HCT116 (cell line): ENCODE measurements around the gene TICAM1. TPM values are rescaled to one million over a fixed set of nuclear protein-coding genes. Genes with fewer than 3 reads are reported as not detected.

Experiments used
- ATAC-seq: fragments of 200-7000 bp; cut with Tn5 transposase; 2 replicates; pipeline ENCODE4 v1.9.1; 2020; ENCODE audit warnings: mild to moderate bottlenecking, moderate library complexity
- BruUV-seq: library from RNA; stranded (reverse); fragments of 400-500 nt; replicated peaks from 2 replicates; lab custom pipeline; 2021; lab: Mats Ljungman, UMichigan
- CTCF ChIA-PET: fragments of 300-600 bp; sonication (Branson Sonifier 250); formaldehyde crosslinking; loops from one replicate; lab custom pipeline; 2021; ENCODE audit warnings: antibody characterized with exemption; lab: Charles Lee
- POLR2A ChIA-PET: fragments of 300-600, 350-600 bp; sonication (Branson Sonifier 250); formaldehyde crosslinking; loops from one replicate; lab custom pipeline; 2021; ENCODE audit warnings: antibody characterized with exemption; lab: Charles Lee
- RAD21 ChIA-PET, 2 experiments: fragments of 300-600 bp; sonication (Branson Sonifier 250); formaldehyde crosslinking; loops; one replicate each; lab custom pipeline; 2023; ENCODE audit warnings: low total read pairs in 2 of 2; ENCODE audit not compliant: uncharacterized antibody in 2 of 2, unreplicated experiment in 2 of 2, low non-redundant PET in 1 of 2; lab: Charles Lee
- DNase-seq: peaks from one replicate; pipeline ENCODE4 v3.0.0-alpha.2; 2010; ENCODE audit warnings: low read depth, low spot score
- H2AFZ ChIP-seq: fragments of 200-600 bp; shearing (Covaris generic), sonication (generic); 2 replicates; pipeline ENCODE4 v1.6.1; 2017; ENCODE audit warnings: low read depth, mixed run types, mixed read lengths, antibody characterized with exemption, low read length; ENCODE audit not compliant: poor library complexity, severe bottlenecking
- H3K27ac ChIP-seq: 2 replicates; pipeline ENCODE4 v1.5.1; 2012; ENCODE audit warnings: low read depth, low read length
- H3K27me3 ChIP-seq: fragments of 200-600 bp; sonication (generic); 2 replicates; pipeline ENCODE4 v1.6.1; 2016; ENCODE audit warnings: mixed run types, low read length, mixed read lengths; ENCODE audit not compliant: insufficient read depth
- H3K36me3 ChIP-seq, 2 experiments: fragments of 200-500 bp in 1 of 2; fragments of 200-600 bp in 1 of 2; sonication (Bioruptor generic) in 1 of 2; sonication (generic) in 1 of 2; 2 replicates each; pipeline versions ENCODE4 v1.5.1 to v1.6.1; 2014 to 2016; ENCODE audit warnings: low read length in 2 of 2, inconsistent platforms in 1 of 2, mixed read lengths in 1 of 2, mixed run types in 1 of 2; ENCODE audit not compliant: insufficient read depth in 2 of 2, control insufficient read depth in 1 of 2
- H3K4me1 ChIP-seq, 2 experiments: fragments of 200-600 bp in 1 of 2; sonication (generic) in 1 of 2; 2 replicates each; pipeline versions ENCODE4 v1.5.1 to v1.6.1; 2012 to 2017; ENCODE audit warnings: low read length in 2 of 2, inconsistent platforms in 1 of 2, mild to moderate bottlenecking in 1 of 2, mixed read lengths in 1 of 2, mixed run types in 1 of 2, moderate library complexity in 1 of 2; ENCODE audit not compliant: insufficient read depth in 2 of 2, control insufficient read depth in 1 of 2
- H3K4me2 ChIP-seq: fragments of 200-600 bp; sonication (generic); 2 replicates; pipeline ENCODE4 v1.6.1; 2017; ENCODE audit warnings: mixed run types, low read length, mixed read lengths
- H3K4me3 ChIP-seq, 2 experiments: fragments of 200-600 bp in 1 of 2; sonication (generic) in 1 of 2; replicated peaks in 1 of 2; 2 replicates each; pipeline ENCODE4 v1.5.1; 2011 to 2016; ENCODE audit warnings: low read length in 2 of 2, control low read depth in 1 of 2, low read depth in 1 of 2, mild to moderate bottlenecking in 1 of 2, mixed read lengths in 1 of 2, mixed run types in 1 of 2
- H3K79me2 ChIP-seq: fragments of 200-600 bp; sonication (generic); 2 replicates; pipeline ENCODE4 v1.6.1; 2017; ENCODE audit warnings: mild to moderate bottlenecking, mixed run types, low read length, moderate library complexity, mixed read lengths; ENCODE audit not compliant: insufficient read depth
- H3K9ac ChIP-seq: fragments of 200-600 bp; sonication (generic); 2 replicates; pipeline ENCODE4 v1.6.1; 2016; ENCODE audit warnings: low read length, mixed read lengths
- H3K9me2 ChIP-seq: fragments of 200-600 bp; sonication (generic), shearing (Covaris generic); 2 replicates; pipeline ENCODE4 v1.6.1; 2017; ENCODE audit warnings: mixed run types, mild to moderate bottlenecking, moderate library complexity; ENCODE audit not compliant: insufficient read depth
- H3K9me3 ChIP-seq, 2 experiments: fragments of 200-500 bp in 1 of 2; fragments of 200-600 bp in 1 of 2; sonication (Bioruptor generic) in 1 of 2; sonication (generic) in 1 of 2; 2 replicates each; pipeline ENCODE4 v1.6.1; 2014 to 2017; ENCODE audit warnings: low read length in 2 of 2, mixed read lengths in 2 of 2, inconsistent platforms in 1 of 2, low read depth in 1 of 2, mild to moderate bottlenecking in 1 of 2, mixed run types in 1 of 2, moderate library complexity in 1 of 2; ENCODE audit not compliant: control insufficient read depth in 1 of 2, insufficient read depth in 1 of 2
- H4K20me1 ChIP-seq: fragments of 200-600 bp; sonication (generic), shearing (Covaris generic); 2 replicates; pipeline ENCODE4 v1.6.1; 2017; ENCODE audit warnings: mixed run types, mild to moderate bottlenecking, moderate library complexity; ENCODE audit not compliant: insufficient read depth
- ATF3 ChIP-seq: IDR thresholded peaks from 2 replicates; pipeline ENCODE4 v1.6.1; 2012
- CBX3 ChIP-seq: IDR thresholded peaks from 2 replicates; pipeline ENCODE4 v1.6.1; 2012; ENCODE audit warnings: low read depth
- CEBPB ChIP-seq: IDR thresholded peaks from 2 replicates; pipeline ENCODE4 v1.6.1; 2012; ENCODE audit warnings: low read depth
- EGR1 ChIP-seq: IDR thresholded peaks from 2 replicates; pipeline ENCODE4 v1.6.1; 2012; ENCODE audit warnings: low read depth
- ELF1 ChIP-seq: IDR thresholded peaks from 2 replicates; pipeline ENCODE4 v1.6.1; 2012; ENCODE audit warnings: low read depth, borderline replicate concordance
- EZH2 ChIP-seq: fragments of 200-600 bp; sonication (generic); IDR thresholded peaks from 2 replicates; pipeline ENCODE4 v1.6.1; 2017; ENCODE audit warnings: antibody characterized with exemption, mixed run types
- EZH2phosphoT487 ChIP-seq: fragments of 200-600 bp; IDR thresholded peaks from 2 replicates; pipeline ENCODE4 v1.6.1; 2018; ENCODE audit warnings: antibody characterized with exemption, borderline replicate concordance
- FOSL1 ChIP-seq: IDR thresholded peaks from 2 replicates; pipeline ENCODE4 v1.6.1; 2012; ENCODE audit warnings: low read depth
- JUND ChIP-seq: IDR thresholded peaks from 2 replicates; pipeline ENCODE4 v1.6.1; 2012
- POLR2A ChIP-seq: IDR thresholded peaks from 2 replicates; pipeline ENCODE4 v1.7.0; 2011; ENCODE audit warnings: borderline replicate concordance; ENCODE audit not compliant: insufficient read depth, insufficient read length; ENCODE audit errors: extremely low read depth
- POLR2AphosphoS5 ChIP-seq: IDR thresholded peaks from 2 replicates; pipeline ENCODE4 v1.6.1; 2011; ENCODE audit warnings: mild to moderate bottlenecking, low read depth, low read length, moderate library complexity
- REST ChIP-seq: IDR thresholded peaks from 2 replicates; pipeline ENCODE4 v1.6.1; 2012; ENCODE audit warnings: low read depth
- SIN3A ChIP-seq: IDR thresholded peaks from 2 replicates; pipeline ENCODE4 v1.6.1; 2012; ENCODE audit warnings: low read depth
- SP1 ChIP-seq: IDR thresholded peaks from 2 replicates; pipeline ENCODE4 v1.6.1; 2012; ENCODE audit warnings: low read depth
- SRF ChIP-seq: IDR thresholded peaks from 2 replicates; pipeline ENCODE4 v1.6.1; 2012; ENCODE audit warnings: low read depth
- TCF7L2 ChIP-seq: IDR thresholded peaks from 2 replicates; pipeline ENCODE4 v1.7.0; 2011; ENCODE audit warnings: borderline replicate concordance, inconsistent platforms; ENCODE audit not compliant: insufficient read depth, insufficient read length; ENCODE audit errors: extremely low read depth
- YY1 ChIP-seq: IDR thresholded peaks from 2 replicates; pipeline ENCODE4 v1.6.1; 2011; ENCODE audit warnings: low read length, low read depth, moderate library complexity, mild to moderate bottlenecking; ENCODE audit not compliant: insufficient replicate concordance; ENCODE audit errors: extremely low read depth
- ZBTB33 ChIP-seq: IDR thresholded peaks from 2 replicates; pipeline ENCODE4 v1.6.1; 2011; ENCODE audit warnings: mild to moderate bottlenecking, low read length, moderate library complexity; ENCODE audit not compliant: insufficient replicate concordance; ENCODE audit errors: extremely low read depth
- ZFX ChIP-seq: fragments of 450-650 bp; IDR thresholded peaks from 2 replicates; pipeline ENCODE4 v1.6.1; 2017
- intact Hi-C: fragments of 100-400 bp; cut with micrococcal nuclease; formaldehyde crosslinking; loops from 2 replicates; pipeline ENCODE4 v1.10.0; 2022
- total RNA-seq: library from RNA; stranded (reverse); gene quantifications from one replicate; pipeline ENCODE4 v1.2.1, GENCODE V29; 2021; ENCODE audit not compliant: unreplicated experiment

TICAM1 gene
- total RNA-seq, 1 experiment from 2014 or later = 28.7 TPM

- TF ChIP-seq TCF7L2 (no peak), SRF (no peak), SIN3A (no peak)
Measured at GRCh38 chr19:4800591-4801081, 30.9 kb downstream of the TICAM1 start (continued).

- DNase-seq = no peak
- H3K9ac ChIP-seq = no peak overlapping the region
- ChIA-PET CTCF (no interaction called here), POLR2A (no interaction called here), RAD21 (no interaction called here)
- H3K4me2 ChIP-seq = no peak overlapping the region
- H4K20me1 ChIP-seq = peaks cover 6% of the 10 kb centered on the region; the same call in 1 of the 2 replicates
- H3K27me3 ChIP-seq = no peaks in the 10 kb centered on the region
- no TSS peak for BruUV-seq
- H2AFZ ChIP-seq = no peak overlapping the region
- ATAC-seq = no peak
- H3K4me1 ChIP-seq = peaks cover 6 to 15% of the 10 kb centered on the region in 2 experiments; a peak in 3 of 4 replicates
- peaks cover 58% of the 10 kb centered on the region for H3K79me2 ChIP-seq
- H3K36me3 ChIP-seq = peaks cover 10 to 25% of the 10 kb centered on the region in 2 experiments; a peak in 3 of 4 replicates
- H3K9me3 ChIP-seq = no peaks in the 10 kb centered on the region
- intact Hi-C loops = no loop called here
- no peak overlapping the region for H3K27ac ChIP-seq
- H3K4me3 ChIP-seq = no peak overlapping the region
- no peaks in the 10 kb centered on the region for H3K9me2 ChIP-seq
- no peak for TF ChIP-seq EGR1
- TF ChIP-seq FOSL1 = no peak
- TF ChIP-seq POLR2A = no peak
- no peak for TF ChIP-seq POLR2AphosphoS5
- no peak for TF ChIP-seq EZH2
- no peak for TF ChIP-seq JUND
- no peak for TF ChIP-seq YY1
- TF ChIP-seq ATF3 = no peak
- TF ChIP-seq SRF = no peak
- no peak for TF ChIP-seq SIN3A
- no peak for TF ChIP-seq ZFX
- TF ChIP-seq EZH2phosphoT487 = no peak
- no peak for TF ChIP-seq CBX3
- TF ChIP-seq SP1 = no peak
- TF ChIP-seq TCF7L2 = no peak
- no peak for TF ChIP-seq ZBTB33
- TF ChIP-seq CEBPB = no peak
- no peak for TF ChIP-seq ELF1
- no peak for TF ChIP-seq REST
Measured at GRCh38 chr19:4795400-4795799, 36.1 kb downstream of the TICAM1 start.
